Activated T-cell treated with anti-CD3 and anti-CD28 coated beads for 4 hours (primary cell): ENCODE measurements around the gene ZNF740.
"Not testable (repeated sequence)": the region's sequence is repeated elsewhere in the genome, so short reads cannot be mapped to it uniquely, and the experiment has no call there.

Experiments
- DNase-seq: peaks from one replicate; pipeline ENCODE4 v3.0.0-alpha.2; 2020

ZNF740 gene

GRCh38 chr12:53195516-53196420, 15.2 kb downstream of the ZNF740 start:
- no peak for DNase-seq

- no peak for DNase-seq
Measured at GRCh38 chr12:53196486-53196885, 16.0 kb downstream of the ZNF740 start.

GRCh38 chr12:53197011-53197640, 16.6 kb downstream of the ZNF740 start:
- DNase-seq, result no peak

GRCh38 chr12:53198486-53199110, 18.1 kb downstream of the ZNF740 start:
- DNase-seq, result no peak

GRCh38 chr12:53199700-53200099, 19.2 kb downstream of the ZNF740 start:
- DNase-seq, result no peak

GRCh38 chr12:53200107-53200457, 19.6 kb downstream of the ZNF740 start:
- no peak for DNase-seq

GRCh38 chr12:53200458-53201176, 20.1 kb downstream of the ZNF740 start:
- DNase-seq, result no peak

GRCh38 chr12:53201177-53201541, 20.6 kb downstream of the ZNF740 start:
- no peak for DNase-seq

GRCh38 chr12:53201639-53202038, 21.1 kb downstream of the ZNF740 start:
- no peak for DNase-seq

- not testable (repeated sequence) for DNase-seq
Measured at GRCh38 chr12:53202316-53202715, 21.8 kb downstream of the ZNF740 start.

GRCh38 chr12:53204351-53204750, 23.8 kb downstream of the ZNF740 start:
- DNase-seq, result no peak

GRCh38 chr12:53205747-53206419, 25.4 kb downstream of the ZNF740 start:
- no peak for DNase-seq

GRCh38 chr12:53207042-53207441, 26.5 kb downstream of the ZNF740 start, which contains the start of gene ITGB7:
ITGB7 (minus strand) TSS chr12:53207251; CDS start chr12:53200443, 6,808 bp downstream.
- peak; percentile 49 for DNase-seq

- no peak for DNase-seq
Measured at GRCh38 chr12:53208435-53208834, 27.9 kb downstream of the ZNF740 start.

- DNase-seq, result no peak
Measured at GRCh38 chr12:53208877-53209463, 28.4 kb downstream of the ZNF740 start.

GRCh38 chr12:53210843-53211242, 30.3 kb downstream of the ZNF740 start:
- no peak for DNase-seq

- DNase-seq, result no peak
Measured at GRCh38 chr12:53211476-53212381, 31.2 kb downstream of the ZNF740 start.

- no peak for DNase-seq
Measured at GRCh38 chr12:53212931-53213330, 32.4 kb downstream of the ZNF740 start.

- DNase-seq, result peak; percentile 77
Measured at GRCh38 chr12:53213348-53213747, 32.8 kb downstream of the ZNF740 start.

GRCh38 chr12:53214221-53214620, 33.7 kb downstream of the ZNF740 start:
- no peak for DNase-seq
